GM19324 (cell line): Measurements from ENCODE around the gene ATG7.
"Not testable (repeated sequence)": the region's sequence is repeated elsewhere in the genome, so short reads cannot be mapped to it uniquely, and the experiment has no call there.

ENCODE experiments used
- ATAC-seq: cut with Tn5 transposase; IDR thresholded peaks from one replicate; pipeline ENCODE4 v1.9.1; 2021; ENCODE audit warnings: mild to moderate bottlenecking, moderate library complexity; ENCODE audit not compliant: unreplicated experiment, low FRiP score

ATG7 gene

DNA sequence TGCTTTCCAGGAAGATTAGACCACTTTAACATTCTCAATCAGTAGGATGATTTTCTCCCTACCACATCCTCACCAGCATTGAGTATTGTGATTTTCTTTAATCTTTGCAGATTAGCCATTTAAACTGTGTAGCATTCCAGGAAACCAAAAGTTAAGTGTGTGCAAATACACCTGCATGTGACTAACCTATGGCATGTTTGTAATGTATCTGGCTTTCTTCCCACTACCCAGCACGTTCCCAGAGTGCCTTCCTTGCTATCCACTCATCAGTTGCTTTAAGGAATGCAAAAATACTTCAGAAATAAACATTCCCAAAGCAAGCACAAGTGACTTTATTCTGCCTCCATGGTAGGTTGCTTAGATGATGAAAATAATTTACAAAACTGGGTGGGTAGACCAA, 74.2 kb downstream of the ATG7 start:
- no peak for ATAC-seq

DNA sequence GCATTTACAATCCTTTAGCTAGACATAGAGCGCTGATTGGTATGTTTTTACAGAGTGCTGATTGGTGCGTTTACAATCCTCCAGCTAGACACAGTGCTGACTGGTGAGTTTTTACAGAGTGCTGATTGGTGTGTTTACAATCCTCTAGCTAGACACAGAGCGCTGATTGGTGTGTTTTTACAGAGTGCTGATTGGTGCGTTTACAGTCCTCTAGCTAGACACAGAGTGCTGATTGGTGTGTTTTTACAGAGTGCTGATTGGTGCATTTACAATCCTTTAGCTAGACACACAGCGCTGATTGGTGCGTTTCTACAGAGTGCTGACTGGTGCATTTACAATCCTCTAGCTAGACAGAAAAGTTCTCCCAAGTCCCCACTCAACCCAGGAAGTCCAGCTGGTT, 76.7 kb downstream of the ATG7 start:
- not testable (repeated sequence) for ATAC-seq

DNA sequence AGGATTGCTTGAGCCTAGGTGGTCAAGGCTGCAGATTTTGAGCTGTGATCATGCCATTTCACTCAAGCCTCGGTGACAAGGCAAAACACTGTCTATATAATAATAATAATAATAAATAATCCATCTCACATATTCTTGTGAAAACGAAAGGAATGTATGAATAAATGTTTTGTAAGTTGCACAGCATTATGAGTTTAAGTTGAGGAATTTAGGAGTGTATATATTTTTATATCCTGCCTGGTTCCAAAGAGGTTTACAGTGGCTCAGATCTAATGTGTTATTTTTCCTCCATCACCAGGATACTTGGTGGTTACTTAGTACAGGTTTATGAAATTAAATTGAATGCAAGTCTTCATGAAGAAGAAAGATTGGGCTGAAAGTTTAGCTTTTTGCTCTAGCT, 77.2 kb downstream of the ATG7 start:
- no peak for ATAC-seq

DNA sequence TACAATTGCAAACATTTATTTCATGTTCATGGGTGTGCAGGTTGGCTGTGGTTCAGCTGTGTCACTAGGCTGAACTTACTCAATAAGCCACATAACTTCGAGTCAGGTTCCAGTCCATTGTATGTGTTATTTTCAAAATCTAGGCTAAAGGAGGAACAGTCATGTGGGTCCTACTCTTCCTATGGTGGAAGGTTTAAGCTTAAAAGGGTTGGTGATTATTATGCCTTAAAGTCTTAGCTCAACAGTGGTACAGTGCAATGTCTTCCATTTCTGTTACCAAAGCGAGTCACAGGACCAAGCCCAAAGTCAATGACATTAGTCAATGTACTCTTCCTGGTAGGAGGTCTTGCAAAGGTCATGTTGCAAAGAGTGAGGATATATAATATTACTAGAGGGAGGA, 78.2 kb downstream of the ATG7 start:
- no peak for ATAC-seq

DNA sequence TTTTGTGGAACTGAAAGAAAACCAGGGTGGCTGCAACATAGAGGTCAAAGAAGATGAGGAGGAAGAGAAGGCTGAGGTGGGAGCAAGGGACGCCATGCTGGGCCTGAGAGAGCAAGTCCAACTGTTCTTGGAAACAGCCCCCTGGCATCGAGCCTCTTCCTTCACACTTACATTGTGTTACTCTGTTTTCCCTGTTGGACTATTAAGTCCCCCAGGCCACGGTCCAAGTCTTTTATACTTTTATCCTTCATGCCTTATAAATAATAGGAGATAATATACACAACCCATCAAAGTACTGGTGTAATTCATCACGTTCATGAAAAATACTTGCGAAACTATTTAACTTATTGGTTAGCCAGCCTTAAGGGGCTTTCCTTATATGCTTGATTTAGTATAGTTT, 79.3 kb downstream of the ATG7 start:
- ATAC-seq: no peak

DNA sequence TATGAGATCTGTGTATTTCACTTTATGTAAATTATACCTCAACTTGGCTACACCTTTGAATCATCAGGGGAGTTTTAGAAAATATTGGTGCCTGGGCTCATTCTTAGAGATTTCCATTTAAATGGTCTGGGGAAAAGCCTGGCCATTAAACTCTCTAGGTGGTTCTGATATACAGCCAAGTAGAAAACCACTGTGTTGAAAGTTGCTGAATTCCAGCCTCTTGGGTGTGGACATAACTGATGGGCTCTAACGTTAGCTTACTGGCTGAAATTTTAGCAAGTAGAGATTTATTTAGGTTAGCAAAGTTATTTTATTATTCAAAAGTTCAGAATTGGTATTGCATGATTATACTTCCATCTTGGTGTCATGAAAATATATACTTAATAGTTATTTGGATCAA, 84.1 kb downstream of the ATG7 start:
- ATAC-seq: no peak

DNA sequence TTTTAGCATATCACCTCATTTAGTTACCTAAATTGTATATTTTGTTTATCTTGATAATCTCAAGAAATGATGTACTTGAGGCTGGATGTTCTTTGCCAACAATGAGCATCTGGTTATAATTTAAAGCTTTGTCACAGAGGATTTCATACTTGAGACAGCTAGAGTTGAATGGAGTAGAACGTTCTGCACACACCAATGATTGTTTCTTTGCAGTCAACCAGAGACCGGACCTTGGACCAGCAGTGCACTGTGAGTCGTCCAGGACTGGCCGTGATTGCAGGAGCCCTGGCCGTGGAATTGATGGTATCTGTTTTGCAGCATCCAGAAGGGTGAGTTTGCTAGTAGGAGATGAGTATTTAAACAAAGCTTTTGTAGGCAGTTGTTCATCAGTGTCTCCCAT, 90.4 kb downstream of the ATG7 start:
- no peak for ATAC-seq

DNA sequence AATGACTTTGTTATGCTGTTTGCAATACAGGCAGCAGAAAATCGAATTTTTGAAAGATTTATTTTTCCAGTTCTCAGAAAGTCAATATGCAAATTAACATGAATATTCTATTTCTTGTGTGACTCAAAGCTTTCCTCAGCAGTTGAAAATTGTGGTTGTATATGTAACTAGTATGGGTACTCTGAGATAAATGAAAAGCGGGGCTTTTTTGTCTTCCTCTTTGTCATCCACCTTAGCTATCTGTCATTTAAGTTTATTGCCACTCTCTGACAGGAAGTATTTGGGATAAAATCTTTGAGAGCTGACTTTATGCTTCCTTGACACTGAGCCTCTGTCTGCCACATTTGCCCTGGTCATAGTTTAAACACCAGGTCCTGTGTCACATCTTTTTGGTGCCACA, 91.5 kb downstream of the ATG7 start:
- ATAC-seq: no peak

DNA sequence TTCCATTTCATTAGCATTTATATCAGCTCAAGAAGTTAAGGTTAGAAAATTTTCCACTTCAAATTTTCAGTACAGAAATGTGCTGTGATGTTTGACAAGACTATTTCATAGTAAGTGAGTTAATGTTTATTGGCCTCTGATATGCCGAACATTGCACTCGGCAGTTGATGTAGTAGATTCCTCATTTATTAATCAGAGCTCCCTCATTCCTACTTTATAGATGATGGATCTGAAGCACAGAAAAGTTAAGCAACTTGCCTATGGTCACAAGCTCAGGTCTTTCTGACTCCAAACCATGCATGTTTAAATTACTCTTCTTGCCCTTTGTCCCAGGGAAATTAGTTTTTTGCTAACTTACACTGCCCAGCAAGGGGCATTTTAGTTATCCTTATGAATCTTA, 92.0 kb downstream of the ATG7 start:
- ATAC-seq: no peak

DNA sequence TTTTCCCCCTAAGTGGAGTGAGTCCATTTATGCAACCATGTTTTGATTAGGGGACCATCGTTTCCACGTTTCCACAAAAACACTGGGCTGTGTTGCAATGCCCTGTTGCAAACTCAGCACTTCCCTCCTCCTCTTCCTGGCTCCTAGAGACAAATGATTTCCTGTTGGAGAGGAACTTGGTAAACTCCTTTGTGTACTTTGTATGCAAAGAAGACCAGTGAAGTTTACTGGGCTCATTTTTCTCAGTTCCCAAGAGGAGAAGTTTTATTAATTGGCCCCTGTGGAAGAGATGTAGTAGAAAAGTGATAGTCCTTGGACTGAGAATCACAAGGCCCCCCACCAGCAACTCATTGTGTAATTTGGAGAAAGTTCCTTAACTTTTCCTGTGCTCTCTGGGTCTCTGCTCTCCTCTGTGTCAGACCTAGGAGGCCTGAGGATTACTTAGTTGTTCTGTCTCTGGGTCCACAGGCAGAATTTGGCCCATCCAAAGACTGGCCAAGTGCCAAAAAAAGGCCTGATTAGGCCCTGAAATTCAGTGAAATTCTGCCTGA, 95.0 kb downstream of the ATG7 start:
- ATAC-seq: no peak

DNA sequence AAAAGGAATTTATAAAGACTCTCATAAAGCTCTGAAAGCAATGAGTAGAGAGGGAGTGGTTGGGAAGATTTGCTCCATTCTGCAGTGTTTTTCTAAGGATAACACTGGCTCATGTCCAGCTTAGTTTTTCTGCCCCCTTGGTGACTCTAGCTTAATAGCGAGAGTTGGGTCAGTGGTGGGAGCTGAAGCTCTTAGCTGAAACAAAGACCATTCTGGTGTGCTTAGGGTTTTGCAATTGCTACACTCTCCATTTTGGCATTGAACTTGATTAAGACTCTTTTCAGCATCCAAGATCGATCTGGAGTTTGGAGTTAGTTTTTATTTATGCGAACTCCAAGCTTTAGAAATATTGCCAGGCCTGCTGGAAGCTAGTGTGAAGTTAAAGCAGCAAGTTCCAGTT, 98.0 kb downstream of the ATG7 start:
- ATAC-seq: no peak

DNA sequence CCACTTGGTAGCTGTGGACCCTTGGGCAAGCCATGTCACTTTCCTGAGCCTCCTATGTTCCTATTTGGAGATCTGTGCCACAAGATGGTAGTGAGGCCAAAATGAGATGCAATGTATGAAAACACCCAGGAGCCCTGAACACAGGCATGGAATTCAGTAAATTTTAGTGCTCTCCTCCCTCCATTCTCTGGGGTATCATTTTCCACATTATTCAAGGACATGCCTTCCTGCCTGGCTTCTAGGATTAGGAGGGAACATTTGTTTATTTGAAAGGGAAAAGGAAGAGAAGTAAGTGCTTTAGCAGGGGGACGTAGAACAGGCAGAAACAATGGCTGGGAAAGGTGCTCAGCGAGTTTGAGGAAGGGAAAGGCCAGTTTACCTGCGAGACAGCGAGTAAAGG, 98.8 kb downstream of the ATG7 start:
- ATAC-seq: no peak

DNA sequence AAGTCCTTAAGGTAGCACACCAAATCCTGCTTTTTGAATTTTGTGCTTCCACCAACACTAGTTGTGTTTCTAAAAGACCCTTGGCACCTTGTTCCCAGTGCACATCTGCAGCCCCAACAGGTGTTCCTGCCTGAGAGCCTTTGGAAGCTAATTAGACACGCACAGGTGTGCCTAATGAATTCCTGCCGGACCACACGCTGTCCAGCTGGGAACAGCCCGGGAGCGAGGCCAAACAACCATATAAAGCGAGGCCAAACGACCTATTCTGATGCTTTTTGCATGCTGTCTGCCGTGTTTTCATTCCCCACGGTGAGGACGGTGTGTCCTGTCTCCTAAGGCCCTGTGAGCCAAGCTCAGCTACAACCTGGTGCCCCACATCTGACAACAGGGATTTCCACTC, 99.5 kb downstream of the ATG7 start:
- no peak for ATAC-seq

DNA sequence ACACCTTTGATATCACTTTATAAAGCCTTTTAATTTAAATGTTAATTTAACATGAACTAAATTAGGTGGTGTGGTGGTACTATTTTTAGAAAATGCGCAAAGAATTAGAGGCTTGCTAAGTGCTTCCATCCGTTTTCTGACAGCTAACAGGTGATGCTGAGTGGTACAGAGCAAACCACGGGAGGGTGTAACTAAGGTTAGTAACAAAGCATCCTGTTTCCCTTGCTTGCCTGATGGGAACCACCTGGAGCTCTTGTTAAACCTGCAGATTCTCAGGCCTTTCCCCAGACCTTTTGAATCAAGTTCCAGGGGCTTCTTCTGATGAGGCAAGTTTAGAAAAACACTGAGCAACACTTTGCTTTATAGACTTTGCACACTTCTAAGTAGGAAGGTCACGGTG, 101.0 kb downstream of the ATG7 start:
- ATAC-seq: no peak

DNA sequence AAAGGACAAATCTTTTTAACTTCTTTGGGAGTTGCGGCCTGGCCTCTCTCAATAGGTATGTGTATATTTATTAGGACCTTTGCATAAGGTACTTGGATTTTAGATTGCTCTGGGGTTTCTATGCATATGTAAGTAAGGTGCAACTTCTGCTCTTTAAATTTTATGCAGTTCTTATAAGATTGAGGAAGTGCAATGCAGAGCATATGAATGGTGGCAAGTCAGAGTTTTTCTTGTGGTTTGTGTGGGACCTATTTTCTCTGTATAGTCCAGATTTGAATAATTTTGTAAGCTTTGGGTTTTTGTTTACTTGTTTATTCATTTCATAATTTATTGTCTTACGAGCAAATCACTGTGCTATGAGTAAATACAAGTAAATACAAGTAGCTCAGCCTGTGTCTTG, 101.5 kb downstream of the ATG7 start:
- no peak for ATAC-seq

DNA sequence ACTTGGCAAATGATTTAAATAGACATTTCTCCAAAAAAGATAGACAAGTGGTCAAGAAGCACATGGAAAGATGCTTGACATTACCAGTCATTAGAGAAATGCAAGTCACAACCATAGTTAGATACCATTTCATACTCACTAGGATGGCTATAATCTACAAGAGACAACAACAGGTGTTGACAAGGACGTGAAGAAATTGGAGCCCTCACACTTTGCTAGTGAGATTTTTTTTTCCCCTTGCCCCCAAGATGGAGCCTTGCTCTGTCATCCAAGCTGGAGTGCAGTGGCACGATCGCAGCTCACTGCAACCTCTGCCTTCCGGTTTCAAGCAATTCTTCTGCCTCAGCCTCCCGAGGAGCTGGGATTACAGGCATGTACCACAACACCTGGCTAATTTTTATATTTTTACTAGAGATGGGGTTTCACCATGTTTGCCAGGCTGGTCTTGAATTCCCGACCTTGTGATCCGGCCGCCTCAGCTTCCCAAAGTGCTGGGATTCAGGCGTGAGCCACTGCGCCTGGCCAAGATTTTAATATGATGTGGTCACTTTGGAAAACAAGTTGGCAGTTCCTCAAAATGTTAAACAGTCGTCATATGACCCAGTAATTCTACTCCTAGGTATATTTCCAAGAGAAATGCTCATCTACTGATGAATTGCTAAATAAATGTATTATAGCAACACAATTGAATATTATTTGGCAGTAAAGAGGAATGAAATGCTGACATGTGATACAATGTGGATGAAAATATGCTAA, 103.3 kb downstream of the ATG7 start:
- no peak for ATAC-seq

DNA sequence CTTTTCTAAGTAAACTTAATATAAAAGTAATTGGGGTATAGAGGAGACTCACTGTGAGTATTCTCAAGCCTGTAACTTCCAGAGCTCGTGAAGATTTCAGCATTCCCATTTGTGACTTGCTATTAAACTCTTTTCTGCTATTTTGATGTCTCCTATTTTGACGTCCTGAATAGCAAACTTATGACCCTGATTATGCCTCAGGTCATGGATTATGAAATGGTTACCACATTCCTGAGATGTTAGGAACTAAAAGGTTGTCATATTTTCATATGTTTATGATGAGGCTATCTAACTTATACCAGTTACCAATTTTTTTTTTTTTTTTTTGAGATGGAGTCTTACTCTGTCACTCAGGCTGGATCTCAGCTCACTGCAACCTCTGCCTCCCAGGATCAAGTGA, 105.5 kb downstream of the ATG7 start:
- ATAC-seq: no peak

DNA sequence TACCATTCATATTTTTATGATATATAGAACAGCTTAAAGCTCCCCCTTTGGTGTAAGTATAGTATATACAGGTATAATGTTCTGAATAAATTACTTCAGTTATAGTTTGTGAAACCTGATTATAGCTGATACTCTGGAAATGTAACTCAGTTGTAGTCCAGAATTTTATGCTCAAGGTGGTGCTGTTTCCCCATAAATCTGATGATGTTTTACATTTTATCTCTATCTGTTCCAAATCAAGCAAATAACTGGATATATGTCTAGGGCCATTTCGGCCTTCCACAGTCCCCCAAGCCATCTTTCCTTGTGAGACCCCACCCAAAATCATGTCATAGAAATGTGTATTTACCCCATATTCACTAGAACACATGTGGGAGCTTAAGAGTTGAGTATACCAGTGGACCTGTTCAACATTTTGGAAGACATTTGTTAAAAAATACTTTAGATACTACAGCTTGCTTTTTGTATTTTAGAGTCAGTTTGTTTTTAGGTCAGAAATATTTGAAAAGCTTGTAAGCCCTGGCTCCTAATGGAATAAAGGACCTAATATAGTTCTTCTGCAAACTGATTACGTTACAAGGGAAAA, 107.1 kb downstream of the ATG7 start:
- ATAC-seq: no peak

DNA sequence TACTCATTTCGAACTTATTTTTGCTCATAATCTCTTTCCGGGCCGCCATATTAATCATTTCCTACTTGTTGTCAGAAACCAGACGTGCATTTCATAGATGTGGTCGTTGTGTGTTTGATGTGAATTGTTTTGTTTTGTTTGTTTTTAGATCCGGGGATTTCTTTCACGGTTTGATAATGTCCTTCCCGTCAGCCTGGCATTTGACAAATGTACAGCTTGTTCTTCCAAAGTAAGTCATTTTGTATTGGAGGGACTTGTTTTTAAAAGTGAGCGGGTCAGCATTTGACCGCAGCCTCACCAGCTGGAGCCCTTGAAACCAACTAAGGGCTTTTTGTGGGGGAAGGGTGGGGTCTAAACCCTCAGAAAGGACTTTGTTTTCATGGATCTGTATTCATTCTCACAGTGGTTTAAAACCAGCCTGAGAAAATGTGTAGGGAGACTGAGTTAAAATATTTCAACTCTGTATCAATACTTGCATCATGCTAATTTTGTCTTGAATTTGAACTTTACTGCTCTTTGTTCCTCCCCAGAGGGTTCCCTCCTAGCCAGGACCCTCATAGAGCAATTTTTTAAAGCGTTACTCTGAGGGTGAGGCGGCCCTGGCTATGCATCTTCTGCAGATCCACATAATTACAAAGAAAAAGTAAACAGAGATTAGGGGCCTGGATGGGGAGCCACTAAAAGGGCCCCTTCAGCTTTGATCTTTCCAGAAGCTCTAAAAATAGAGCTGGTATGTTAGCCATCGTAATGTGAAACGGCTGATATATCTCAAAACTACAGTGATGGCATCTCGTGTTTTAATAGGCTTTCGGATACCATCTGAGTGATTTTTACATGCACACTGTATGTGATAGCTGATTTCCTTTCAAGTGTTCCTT, 107.9 kb downstream of the ATG7 start:
- no peak for ATAC-seq

DNA sequence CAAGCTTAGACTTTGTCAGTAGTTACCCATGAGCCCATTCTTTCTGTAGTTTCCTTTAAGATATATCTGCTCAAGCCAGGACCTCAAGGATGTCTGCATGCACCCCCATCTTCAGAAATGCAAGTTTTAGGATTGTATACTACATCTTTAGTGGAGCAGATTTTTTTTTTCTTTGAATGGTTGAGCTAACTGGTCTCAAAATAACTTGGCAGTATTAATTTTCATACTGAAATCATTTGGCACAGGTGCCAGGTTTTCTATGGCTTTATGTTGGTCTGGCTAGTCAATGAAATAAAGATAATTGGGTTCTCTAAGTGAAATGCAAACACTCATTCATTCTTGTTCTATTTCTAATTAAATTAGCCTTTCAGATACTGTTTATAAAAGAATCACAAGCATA, 108.9 kb downstream of the ATG7 start:
- ATAC-seq: no peak

DNA sequence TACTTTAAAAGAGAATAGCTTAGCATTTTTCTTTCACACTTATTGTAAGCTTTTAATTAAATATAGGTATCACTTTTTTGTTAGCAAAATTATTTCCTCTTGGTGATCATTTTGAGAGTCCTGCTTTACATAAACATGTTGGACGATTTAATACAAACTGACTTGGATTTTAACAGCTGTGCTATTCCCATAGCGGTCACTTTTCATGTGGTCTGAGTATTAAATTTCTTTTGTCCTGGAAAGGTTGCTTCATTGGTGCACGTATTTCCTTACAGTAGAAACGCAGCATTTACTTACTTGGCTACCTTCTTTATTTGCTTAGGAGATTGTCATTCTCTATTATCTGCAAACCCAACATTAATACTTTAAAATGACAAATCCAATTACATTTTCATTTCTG, 109.4 kb downstream of the ATG7 start:
- ATAC-seq: no peak
